HepG2 (cell line): Measurements from ENCODE around the gene NME7. TPM values are rescaled to one million over a fixed set of nuclear protein-coding genes. Genes with fewer than 3 reads are reported as not detected.

Experiments
- ATAC-seq: fragments of 200-7000 bp; cut with Tn5 transposase; 3 replicates; pipeline ENCODE4 v1.9.1; 2020; ENCODE audit warnings: mild to moderate bottlenecking, moderate library complexity
- BruUV-seq: library from RNA; stranded (reverse); fragments of 400-500 nt; replicated peaks from 2 replicates; lab custom pipeline; 2021; lab: Mats Ljungman, UMichigan
- CTCF ChIA-PET: fragments of 300-600 bp; formaldehyde crosslinking; extraction: SDS; loops from one replicate; lab custom pipeline; 2021; ENCODE audit warnings: low total read pairs, inconsistent platforms, low intra/inter-chr PET ratio; lab: Yijun Ruan, JAX
- POLR2A ChIA-PET: fragments of 350-600 bp; sonication (Branson Sonifier 250); formaldehyde crosslinking; loops from one replicate; lab custom pipeline; 2020; ENCODE audit warnings: antibody characterized with exemption, inconsistent platforms; lab: Yijun Ruan, JAX
- DNase-seq: peaks from one replicate; pipeline ENCODE4 v3.0.0-alpha.2; 2015; ENCODE audit warnings: low spot score
- FAIRE-seq: peaks from 3 replicates; lab custom pipeline; 2011; peaks lifted over from hg19 to GRCh38; lab: Jason Lieb, UNC
- H2AFZ ChIP-seq: one replicate; pipeline ENCODE4 v1.6.1; 2011; ENCODE audit warnings: low read length, inconsistent platforms
- H3K27ac ChIP-seq: fragments of 300-600 bp; 3 replicates; pipeline ENCODE4 v1.8.0; 2011; ENCODE audit warnings: mixed run types, mild to moderate bottlenecking, mixed read lengths, low read length, inconsistent platforms; ENCODE audit not compliant: insufficient read depth; ENCODE audit errors: extremely low read length
- H3K27me3 ChIP-seq, 2 experiments: fragments of 200-600 bp in 1 of 2; 2 replicates in 1 of 2; 3 replicates in 1 of 2; pipeline versions ENCODE4 v1.6.0 to v1.8.0; 2011; ENCODE audit warnings: low read length in 2 of 2, mild to moderate bottlenecking in 2 of 2, moderate library complexity in 2 of 2, inconsistent platforms in 1 of 2; ENCODE audit not compliant: insufficient read depth in 2 of 2, control insufficient read depth in 1 of 2
- H3K36me3 ChIP-seq, 2 experiments: fragments of 200-600 bp in 1 of 2; replicated peaks in 1 of 2; 2 replicates in 1 of 2; 3 replicates in 1 of 2; pipeline versions ENCODE4 v1.5.1 to v1.8.0; 2011; ENCODE audit warnings: low read length in 2 of 2, inconsistent platforms in 1 of 2; ENCODE audit not compliant: insufficient read depth in 2 of 2, control insufficient read depth in 1 of 2
- H3K4me1 ChIP-seq: 2 replicates; pipeline ENCODE4 v1.5.1; 2012; ENCODE audit warnings: low read length, inconsistent platforms; ENCODE audit not compliant: insufficient read depth
- H3K4me2 ChIP-seq: 2 replicates; pipeline ENCODE4 v1.6.0; 2011; ENCODE audit warnings: low read depth, low read length, inconsistent platforms
- H3K4me3 ChIP-seq, 3 experiments: fragments of 200-600 bp in 1 of 3; sonication (generic), shearing (Covaris generic) in 1 of 3; replicated peaks in 1 of 3; 2 replicates each; pipeline ENCODE4 v1.5.1; 2011 to 2016; ENCODE audit warnings: low read length in 3 of 3, inconsistent platforms in 2 of 3, low read depth in 2 of 3, mild to moderate bottlenecking in 2 of 3, control low read depth in 1 of 3, mixed read lengths in 1 of 3; ENCODE audit not compliant: insufficient read depth in 1 of 3
- H3K79me2 ChIP-seq: one replicate; pipeline ENCODE4 v1.6.1; 2011; ENCODE audit warnings: low read length, inconsistent platforms; ENCODE audit not compliant: insufficient read depth
- H3K9ac ChIP-seq: 2 replicates; pipeline ENCODE4 v1.6.0; 2011; ENCODE audit warnings: mild to moderate bottlenecking, low read depth, low read length, inconsistent platforms; ENCODE audit not compliant: insufficient read depth
- H3K9me3 ChIP-seq: 2 replicates; pipeline ENCODE4 v1.5.1; 2012; ENCODE audit warnings: mild to moderate bottlenecking, low read length
- H4K20me1 ChIP-seq: 2 replicates; pipeline ENCODE4 v1.6.0; 2011; ENCODE audit warnings: inconsistent platforms, mild to moderate bottlenecking, low read length, moderate library complexity; ENCODE audit not compliant: insufficient read depth
- AGO1 ChIP-seq: fragments of 200-400 bp; formaldehyde crosslinking; IDR thresholded peaks from 2 replicates; pipeline ENCODE4 v1.6.1; 2017; ENCODE audit warnings: mild to moderate bottlenecking, low read depth, low read length, moderate library complexity; ENCODE audit not compliant: poor library complexity, severe bottlenecking
- BHLHE40 ChIP-seq: IDR thresholded peaks from 2 replicates; pipeline ENCODE4 v1.6.1; 2011; ENCODE audit warnings: low read length, improper control_type of control experiment
- BORCS8-MEF2B ChIP-seq: sonication (generic); formaldehyde crosslinking; IDR thresholded peaks from 2 replicates; pipeline ENCODE4 v1.8.0; 2022; ENCODE audit warnings: mild to moderate bottlenecking, missing genetic modification reagents
- CBX2 ChIP-seq, 2 experiments: fragments of 200-600 bp in 1 of 2; sonication (generic); formaldehyde crosslinking in 1 of 2; IDR thresholded peaks; 2 replicates each; pipeline versions ENCODE4 v1.7.0 to v1.8.1; 2018 to 2022; ENCODE audit warnings: low read depth in 2 of 2, low read length in 1 of 2, mild to moderate bottlenecking in 1 of 2, missing genetic modification reagents in 1 of 2
- GATA4 ChIP-seq: sonication (generic); IDR thresholded peaks from 2 replicates; pipeline ENCODE4 v1.6.1; 2016; ENCODE audit warnings: antibody characterized with exemption, low read depth, borderline replicate concordance
- HHEX ChIP-seq: IDR thresholded peaks from 2 replicates; pipeline ENCODE4 v1.6.1; 2016; ENCODE audit warnings: control low read depth
- SMAD1 ChIP-seq: sonication (generic); formaldehyde crosslinking; IDR thresholded peaks from 2 replicates; pipeline ENCODE4 v1.4.0; 2020; ENCODE audit warnings: missing genetic modification reagents, low read depth, mild to moderate bottlenecking, borderline replicate concordance
- TBX2 ChIP-seq: sonication (generic); formaldehyde crosslinking; IDR thresholded peaks from 2 replicates; pipeline ENCODE4 v1.5.0; 2020; ENCODE audit warnings: missing genetic modification reagents, mild to moderate bottlenecking, borderline replicate concordance
- ZFP62 ChIP-seq: sonication (generic); formaldehyde crosslinking; IDR thresholded peaks from 2 replicates; pipeline ENCODE4 v1.4.0; 2020; ENCODE audit warnings: missing genetic modification reagents
- ZNF484 ChIP-seq: sonication (generic); formaldehyde crosslinking; IDR thresholded peaks from 2 replicates; pipeline ENCODE4 v1.5.1; 2020; ENCODE audit warnings: mild to moderate bottlenecking, low read depth, missing genetic modification reagents, borderline replicate concordance
- ZNF788 ChIP-seq: sonication (generic); formaldehyde crosslinking; IDR thresholded peaks from 2 replicates; pipeline ENCODE4 v1.5.0; 2020; ENCODE audit warnings: mild to moderate bottlenecking, missing genetic modification reagents, borderline replicate concordance
- in situ Hi-C: cut with HindIII; loops from 2 replicates; pipeline ENCODE4 v1.10.0; 2017; ENCODE audit warnings: low pct_unique_long_range_greater_than_20kb; ENCODE audit not compliant: extremely low pct_ligation_motif_present
- intact Hi-C: fragments of 100-400 bp; cut with micrococcal nuclease; formaldehyde crosslinking; loops from one replicate; pipeline ENCODE4 v1.10.0; 2022; ENCODE audit not compliant: unreplicated experiment
- polyA plus RNA-seq, 8 experiments: library from polyadenylated mRNA; depleted of rRNA in 3 of 8; stranded (reverse) in 7 of 8; unstranded in 1 of 8; fragments of >200 nt; fragmentation: Illumina TruSeq in 4 of 8; extraction: Trizol in 4 of 8; gene quantifications; 2 replicates each; pipeline versions ENCODE4 v1.2.1 to v1.2.3, GENCODE V29; 2011 to 2016; ENCODE audit warnings: low read depth in 4 of 8, missing spikeins in 1 of 8, mixed read lengths in 1 of 8; ENCODE audit not compliant: insufficient read depth in 1 of 8
- total RNA-seq, 5 experiments: library from RNA; depleted of rRNA; stranded (reverse); fragments of >200 nt; fragmentation: Illumina TruSeq; extraction: Trizol; gene quantifications; 2 replicates each; pipeline ENCODE4 v1.2.3, GENCODE V29; 2016; ENCODE audit warnings: low read depth in 1 of 5
- TF ChIP-seq, protein P1 (sequence below): sonication (generic); formaldehyde crosslinking; IDR thresholded peaks from 2 replicates; pipeline ENCODE4 v1.9.0; 2022; ENCODE audit warnings: missing genetic modification reagents, mild to moderate bottlenecking, borderline replicate concordance
- TF ChIP-seq, protein P2 (sequence below): sonication (generic); formaldehyde crosslinking; conservative IDR thresholded peaks from 2 replicates; pipeline ENCODE4 v1.5.0; 2020; ENCODE audit warnings: missing genetic modification reagents
- TF ChIP-seq, protein P3 (sequence below): sonication (generic); formaldehyde crosslinking; IDR thresholded peaks from 2 replicates; pipeline ENCODE4 v1.8.1; 2023; ENCODE audit warnings: mild to moderate bottlenecking, missing genetic modification reagents
- TF ChIP-seq, protein P4 (sequence below): sonication (generic); formaldehyde crosslinking; IDR thresholded peaks from 2 replicates; pipeline ENCODE4 v1.4.0; 2020; ENCODE audit warnings: missing genetic modification reagents

NME7 gene
- total and polyA plus RNA-seq, 2 of the 13 experiments (the other 11 are each of a cell fraction or from before 2014, with no cell fraction given): 9.4 to 22.5 TPM

DNA sequence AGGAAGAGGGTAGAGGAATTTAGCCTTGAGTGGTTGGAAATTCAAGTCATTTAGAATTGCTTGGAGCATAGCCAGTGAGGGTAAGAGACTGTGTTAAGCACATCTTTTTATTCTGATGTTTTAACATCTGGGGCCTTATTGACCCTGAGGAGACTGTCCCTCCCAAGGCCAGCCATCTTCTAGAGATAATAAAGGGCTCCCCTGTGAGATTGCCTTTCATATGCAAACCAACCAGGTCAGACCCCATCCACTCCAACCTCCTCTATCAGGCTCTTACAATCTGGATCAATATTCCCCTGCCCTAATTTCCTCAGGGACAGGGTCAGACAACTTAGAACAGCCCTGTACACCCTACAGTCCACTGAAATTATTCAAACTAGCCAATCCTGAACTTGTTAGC is 167.3 kb downstream of the NME7 start:
- no peak overlapping the region for H3K27ac ChIP-seq
- H3K9ac ChIP-seq: no peak overlapping the region
- FAIRE-seq: no peak

More for the DNA sequence above, 167.3 kb downstream of the NME7 start:
- CTCF ChIA-PET: no interaction called here
- Histone ChIP-seq H3K27me3 (no peaks in the 10 kb centered on the region; a peak in 1 of 5 replicates), H3K4me3 (no peak overlapping the region), H3K4me2 (no peak overlapping the region), H3K36me3 (no peaks in the 10 kb centered on the region), H3K4me1 (no peaks in the 10 kb centered on the region), H3K79me2 (no peaks in the 10 kb centered on the region), H3K9me3 (0 out of 2 replicates have a peak, but pooled peaks cover 3% of the 10 kb centered on the region), H2AFZ (no peak overlapping the region), H4K20me1 (no peaks in the 10 kb centered on the region)
- TF ChIP-seq GATA4 (no peak), ZFP62 (CRISPR knock-in tag) (no peak), HHEX (CRISPR knock-in tag) (no peak), TBX2 (CRISPR knock-in tag) (no peak), BHLHE40 (no peak), SMAD1 (CRISPR knock-in tag) (no peak), ZNF788 (no peak), CBX2 (IDR thresholded peaks at IDR 0.05; ENCODE audit: low read depth, low read length) (no peak), CBX2 (CRISPR knock-in tag; IDR thresholded peaks at IDR 0.05; ENCODE audit: low read depth) (no peak), ZNF484 (CRISPR knock-in tag) (no peak), AGO1 (no peak), BORCS8-MEF2B (no peak)
- TF ChIP-seq, protein P1, sequence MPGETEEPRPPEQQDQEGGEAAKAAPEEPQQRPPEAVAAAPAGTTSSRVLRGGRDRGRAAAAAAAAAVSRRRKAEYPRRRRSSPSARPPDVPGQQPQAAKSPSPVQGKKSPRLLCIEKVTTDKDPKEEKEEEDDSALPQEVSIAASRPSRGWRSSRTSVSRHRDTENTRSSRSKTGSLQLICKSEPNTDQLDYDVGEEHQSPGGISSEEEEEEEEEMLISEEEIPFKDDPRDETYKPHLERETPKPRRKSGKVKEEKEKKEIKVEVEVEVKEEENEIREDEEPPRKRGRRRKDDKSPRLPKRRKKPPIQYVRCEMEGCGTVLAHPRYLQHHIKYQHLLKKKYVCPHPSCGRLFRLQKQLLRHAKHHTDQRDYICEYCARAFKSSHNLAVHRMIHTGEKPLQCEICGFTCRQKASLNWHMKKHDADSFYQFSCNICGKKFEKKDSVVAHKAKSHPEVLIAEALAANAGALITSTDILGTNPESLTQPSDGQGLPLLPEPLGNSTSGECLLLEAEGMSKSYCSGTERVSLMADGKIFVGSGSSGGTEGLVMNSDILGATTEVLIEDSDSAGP (CRISPR knock-in tag): no peak
- TF ChIP-seq, protein P2, sequence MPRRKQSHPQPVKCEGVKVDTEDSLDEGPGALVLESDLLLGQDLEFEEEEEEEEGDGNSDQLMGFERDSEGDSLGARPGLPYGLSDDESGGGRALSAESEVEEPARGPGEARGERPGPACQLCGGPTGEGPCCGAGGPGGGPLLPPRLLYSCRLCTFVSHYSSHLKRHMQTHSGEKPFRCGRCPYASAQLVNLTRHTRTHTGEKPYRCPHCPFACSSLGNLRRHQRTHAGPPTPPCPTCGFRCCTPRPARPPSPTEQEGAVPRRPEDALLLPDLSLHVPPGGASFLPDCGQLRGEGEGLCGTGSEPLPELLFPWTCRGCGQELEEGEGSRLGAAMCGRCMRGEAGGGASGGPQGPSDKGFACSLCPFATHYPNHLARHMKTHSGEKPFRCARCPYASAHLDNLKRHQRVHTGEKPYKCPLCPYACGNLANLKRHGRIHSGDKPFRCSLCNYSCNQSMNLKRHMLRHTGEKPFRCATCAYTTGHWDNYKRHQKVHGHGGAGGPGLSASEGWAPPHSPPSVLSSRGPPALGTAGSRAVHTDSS: no peak
- TF ChIP-seq, protein P3, sequence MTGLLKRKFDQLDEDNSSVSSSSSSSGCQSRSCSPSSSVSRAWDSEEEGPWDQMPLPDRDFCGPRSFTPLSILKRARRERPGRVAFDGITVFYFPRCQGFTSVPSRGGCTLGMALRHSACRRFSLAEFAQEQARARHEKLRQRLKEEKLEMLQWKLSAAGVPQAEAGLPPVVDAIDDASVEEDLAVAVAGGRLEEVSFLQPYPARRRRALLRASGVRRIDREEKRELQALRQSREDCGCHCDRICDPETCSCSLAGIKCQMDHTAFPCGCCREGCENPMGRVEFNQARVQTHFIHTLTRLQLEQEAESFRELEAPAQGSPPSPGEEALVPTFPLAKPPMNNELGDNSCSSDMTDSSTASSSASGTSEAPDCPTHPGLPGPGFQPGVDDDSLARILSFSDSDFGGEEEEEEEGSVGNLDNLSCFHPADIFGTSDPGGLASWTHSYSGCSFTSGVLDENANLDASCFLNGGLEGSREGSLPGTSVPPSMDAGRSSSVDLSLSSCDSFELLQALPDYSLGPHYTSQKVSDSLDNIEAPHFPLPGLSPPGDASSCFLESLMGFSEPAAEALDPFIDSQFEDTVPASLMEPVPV (CRISPR knock-in tag): no peak
- TF ChIP-seq, protein P4, sequence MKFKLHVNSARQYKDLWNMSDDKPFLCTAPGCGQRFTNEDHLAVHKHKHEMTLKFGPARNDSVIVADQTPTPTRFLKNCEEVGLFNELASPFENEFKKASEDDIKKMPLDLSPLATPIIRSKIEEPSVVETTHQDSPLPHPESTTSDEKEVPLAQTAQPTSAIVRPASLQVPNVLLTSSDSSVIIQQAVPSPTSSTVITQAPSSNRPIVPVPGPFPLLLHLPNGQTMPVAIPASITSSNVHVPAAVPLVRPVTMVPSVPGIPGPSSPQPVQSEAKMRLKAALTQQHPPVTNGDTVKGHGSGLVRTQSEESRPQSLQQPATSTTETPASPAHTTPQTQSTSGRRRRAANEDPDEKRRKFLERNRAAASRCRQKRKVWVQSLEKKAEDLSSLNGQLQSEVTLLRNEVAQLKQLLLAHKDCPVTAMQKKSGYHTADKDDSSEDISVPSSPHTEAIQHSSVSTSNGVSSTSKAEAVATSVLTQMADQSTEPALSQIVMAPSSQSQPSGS: no peak
- POLR2A ChIA-PET: no interaction called here
- BruUV-seq: no TSS peak
- in situ Hi-C loops (no loop called here), intact Hi-C loops (no loop called here)
- no peak for ATAC-seq
- DNase-seq: no peak
